GM12874 (cell line): ENCODE results near the gene ZNF526.
A peak's percentile ranks its signal among the peaks of the same experiment; 100 is the strongest.

Experiments used
- CTCF ChIP-seq: IDR thresholded peaks from 2 replicates; pipeline ENCODE4 v1.5.1; 2011; ENCODE audit warnings: low read depth, mild to moderate bottlenecking, control low read depth, low read length, moderate library complexity; ENCODE audit not compliant: insufficient read depth

ZNF526 gene

GRCh38 chr19:42244347-42245220 is 24.5 kb downstream of the ZNF526 start:
- peak; percentile 72 for TF ChIP-seq CTCF

GRCh38 chr19:42245231-42245630 is 25.1 kb downstream of the ZNF526 start:
- TF ChIP-seq CTCF, result no peak

- no peak for TF ChIP-seq CTCF
Observed at GRCh38 chr19:42246143-42246921, 26.2 kb downstream of the ZNF526 start.

- no peak for TF ChIP-seq CTCF
Observed at GRCh38 chr19:42246922-42247639, 27.0 kb downstream of the ZNF526 start.

GRCh38 chr19:42247640-42248199 is 27.6 kb downstream of the ZNF526 start:
- no peak for TF ChIP-seq CTCF

GRCh38 chr19:42248270-42249148 is 28.4 kb downstream of the ZNF526 start:
- no peak for TF ChIP-seq CTCF
